Suprapubic skin (tissue), 4 donors: ENCODE measurements around the gene IL1R1. TPM values are rescaled to one million over a fixed set of nuclear protein-coding genes. Genes with fewer than 3 reads are reported as not detected.

Experiments used
- DNase-seq, 2 donors: peaks; one replicate each; pipeline ENCODE4 v3.0.0-alpha.2; 2019; ENCODE audit warnings: low spot score in 2 of 2
- H3K27ac ChIP-seq: fragments of 200-600 bp; sonication (generic); one replicate; pipeline ENCODE4 v1.5.1; 2019
- H3K27me3 ChIP-seq: fragments of 200-600 bp; sonication (generic); one replicate; pipeline ENCODE4 v1.5.1; 2019
- H3K36me3 ChIP-seq: fragments of 200-600 bp; sonication (generic); one replicate; pipeline ENCODE4 v1.5.1; 2019
- H3K4me1 ChIP-seq: fragments of 200-600 bp; sonication (generic); one replicate; pipeline ENCODE4 v1.5.1; 2019
- H3K4me3 ChIP-seq: fragments of 200-600 bp; sonication (generic); one replicate; pipeline ENCODE4 v1.5.1; 2019; ENCODE audit warnings: mild to moderate bottlenecking
- H3K9me3 ChIP-seq: fragments of 200-600 bp; sonication (generic); one replicate; pipeline ENCODE4 v1.5.1; 2019
- EP300 ChIP-seq: sonication (generic); formaldehyde crosslinking; IDR thresholded peaks from one replicate; pipeline ENCODE4 v1.6.1; 2017; ENCODE audit warnings: antibody characterized with exemption
- POLR2A ChIP-seq, 2 donors: fragments of 450-650 bp; IDR thresholded peaks; one replicate each; pipeline ENCODE4 v1.6.1; 2017; ENCODE audit warnings: antibody characterized with exemption in 2 of 2, mild to moderate bottlenecking in 2 of 2, moderate library complexity in 2 of 2
- POLR2AphosphoS5 ChIP-seq, 3 donors: sonication (generic); formaldehyde crosslinking; IDR thresholded peaks; one replicate each; pipeline ENCODE4 v1.6.1; 2017; ENCODE audit warnings: antibody characterized with exemption in 3 of 3
- WGBS: methylation state at CpG from one replicate; pipeline ENCODE4 v1.1.5; 2018; 5-methylcytosine and 5-hydroxymethylcytosine counted together
- total RNA-seq, 4 donors: library from RNA; depleted of rRNA; stranded (reverse); fragments of >200 nt; gene quantifications; one replicate each; pipeline ENCODE4 v1.1.0, GENCODE V29; 2016
- TF ChIP-seq, protein P1 (sequence below), 2 donors: fragments of 200-600 bp in 1 of 2; fragments of 450-650 bp in 1 of 2; sonication (generic) in 1 of 2; IDR thresholded peaks; one replicate each; pipeline ENCODE4 v1.5.1; 2016 to 2019; ENCODE audit warnings: antibody characterized with exemption in 2 of 2, mild to moderate bottlenecking in 1 of 2, moderate library complexity in 1 of 2

The IL1R1 gene
- total RNA-seq, 4 donors from 2014 or later: 52.1 to 90.0 (median 58.8) TPM

DNA sequence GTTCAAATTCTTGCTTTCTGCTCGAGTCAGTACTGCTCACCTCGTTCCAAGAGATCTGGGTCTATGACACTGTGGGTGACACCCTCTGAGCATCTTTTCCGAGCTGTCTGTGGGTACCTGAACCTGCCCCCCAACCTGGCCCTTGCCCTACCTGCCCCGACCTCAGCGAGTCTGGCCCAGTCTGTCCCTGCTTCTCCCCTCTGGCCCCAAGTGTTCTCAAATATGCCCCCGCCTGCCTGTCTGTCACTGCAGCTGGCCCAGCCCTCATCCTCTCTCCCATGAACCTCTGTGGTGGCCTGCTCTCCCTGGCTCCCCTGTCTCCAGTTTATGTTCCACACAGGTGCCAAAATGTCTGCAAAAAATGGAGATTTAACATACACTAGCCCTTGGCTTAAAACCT lies 11.8 kb downstream of the IL1R1 start:
- TF ChIP-seq, protein P1, sequence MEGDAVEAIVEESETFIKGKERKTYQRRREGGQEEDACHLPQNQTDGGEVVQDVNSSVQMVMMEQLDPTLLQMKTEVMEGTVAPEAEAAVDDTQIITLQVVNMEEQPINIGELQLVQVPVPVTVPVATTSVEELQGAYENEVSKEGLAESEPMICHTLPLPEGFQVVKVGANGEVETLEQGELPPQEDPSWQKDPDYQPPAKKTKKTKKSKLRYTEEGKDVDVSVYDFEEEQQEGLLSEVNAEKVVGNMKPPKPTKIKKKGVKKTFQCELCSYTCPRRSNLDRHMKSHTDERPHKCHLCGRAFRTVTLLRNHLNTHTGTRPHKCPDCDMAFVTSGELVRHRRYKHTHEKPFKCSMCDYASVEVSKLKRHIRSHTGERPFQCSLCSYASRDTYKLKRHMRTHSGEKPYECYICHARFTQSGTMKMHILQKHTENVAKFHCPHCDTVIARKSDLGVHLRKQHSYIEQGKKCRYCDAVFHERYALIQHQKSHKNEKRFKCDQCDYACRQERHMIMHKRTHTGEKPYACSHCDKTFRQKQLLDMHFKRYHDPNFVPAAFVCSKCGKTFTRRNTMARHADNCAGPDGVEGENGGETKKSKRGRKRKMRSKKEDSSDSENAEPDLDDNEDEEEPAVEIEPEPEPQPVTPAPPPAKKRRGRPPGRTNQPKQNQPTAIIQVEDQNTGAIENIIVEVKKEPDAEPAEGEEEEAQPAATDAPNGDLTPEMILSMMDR (IDR thresholded peaks at IDR 0.05): no peak
- no peak for TF ChIP-seq POLR2A (IDR thresholded peaks at IDR 0.05)
- TF ChIP-seq POLR2AphosphoS5 (IDR thresholded peaks at IDR 0.05): no peak
- TF ChIP-seq EP300: no peak
- Histone ChIP-seq H3K4me1 (peaks cover 44% of the 10 kb centered on the region), H3K36me3 (peaks cover 40% of the 10 kb centered on the region), H3K27me3 (no peaks in the 10 kb centered on the region), H3K9me3 (no peaks in the 10 kb centered on the region), H3K27ac (peak overlapping the region; percentile 94), H3K4me3 (no peak overlapping the region)
- DNase-seq: no peak
- WGBS: 92% methylated on average over 6 of the region's 6 CpGs

DNA sequence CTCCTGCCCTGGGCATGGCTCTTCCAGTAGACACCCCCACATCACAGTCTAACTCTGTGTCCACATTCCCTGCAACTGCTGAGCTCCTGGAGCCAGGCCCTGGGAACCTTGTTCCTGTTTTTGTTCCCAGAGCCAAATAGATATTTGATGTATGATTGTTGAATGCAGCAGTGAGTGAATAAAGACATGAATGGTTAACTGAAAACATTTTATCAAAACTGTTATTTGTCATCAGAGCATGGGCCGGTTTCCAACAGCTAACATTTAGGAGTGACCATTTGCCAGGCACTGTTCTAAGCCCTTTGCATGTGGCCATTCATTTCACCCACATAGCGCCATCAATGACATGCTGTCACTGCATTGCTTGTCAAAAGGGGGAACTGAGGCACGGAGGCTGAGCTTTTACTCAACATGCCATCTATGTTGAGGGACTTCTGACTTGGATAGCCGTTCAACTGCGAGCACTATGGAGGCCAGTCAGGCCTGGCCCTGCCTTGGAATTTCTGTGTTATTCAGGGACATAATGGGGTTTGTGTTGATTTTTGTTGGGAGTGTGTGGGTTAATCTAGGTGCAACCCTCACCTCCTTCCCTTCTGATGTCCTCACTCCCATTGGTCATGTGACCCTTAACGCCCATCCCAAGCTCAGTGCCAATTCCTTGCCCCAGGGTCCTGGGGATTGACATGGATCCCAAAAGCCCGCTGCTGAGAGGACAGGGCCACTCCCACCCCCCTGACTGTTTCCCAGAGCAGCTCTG lies 12.6 kb downstream of the IL1R1 start:
- Histone ChIP-seq H3K27me3 (no peaks in the 10 kb centered on the region), H3K4me1 (peaks cover 47% of the 10 kb centered on the region), H3K4me3 (peak overlapping the region; percentile 14), H3K36me3 (peaks cover 44% of the 10 kb centered on the region), H3K27ac (peak overlapping the region; percentile 94), H3K9me3 (no peaks in the 10 kb centered on the region)
- no peak for DNase-seq
- TF ChIP-seq, protein P1 (IDR thresholded peaks at IDR 0.05): no peak
- TF ChIP-seq EP300 (no peak), POLR2AphosphoS5 (IDR thresholded peaks at IDR 0.05) (no peak)
- 69% methylated on average over 7 of the region's 7 CpGs for WGBS

DNA sequence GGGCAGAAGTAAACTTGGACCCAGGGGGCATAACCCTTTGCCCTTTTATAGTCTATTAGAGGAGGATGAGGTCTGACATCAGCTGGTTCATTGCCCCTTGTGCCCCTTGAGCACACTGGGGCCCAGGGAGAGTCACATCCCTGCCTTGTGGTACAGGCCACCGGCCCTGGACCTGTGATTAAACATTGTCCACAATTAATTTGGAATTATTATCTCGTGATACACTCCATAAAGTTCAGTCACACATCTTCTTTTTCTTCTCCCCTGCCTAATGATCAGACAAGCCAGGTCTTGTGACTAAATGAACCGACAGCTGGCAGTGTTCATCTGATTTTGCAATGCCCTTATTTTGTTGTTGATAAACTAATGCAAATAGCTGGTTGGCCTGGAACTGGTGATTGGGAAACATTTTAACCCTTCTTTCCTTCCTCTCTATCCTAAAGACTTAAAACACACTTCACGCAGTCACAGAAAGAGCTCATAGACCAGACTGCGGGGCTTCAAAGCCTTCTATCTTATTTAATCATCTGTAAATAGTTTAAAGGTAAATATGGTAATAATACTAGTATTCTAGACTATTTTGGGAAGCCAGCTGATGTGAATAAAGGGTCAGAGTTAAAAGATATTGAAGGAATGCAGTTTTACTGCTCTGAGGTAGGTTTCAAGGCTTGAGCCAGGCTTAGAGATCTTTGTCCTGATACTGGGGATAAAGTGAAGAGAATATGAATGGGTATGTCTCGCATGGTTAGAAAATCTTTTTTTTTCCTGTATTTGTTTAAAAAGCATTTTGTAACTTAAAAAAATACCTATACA lies 13.4 kb downstream of the IL1R1 start:
- no peak for TF ChIP-seq POLR2A (IDR thresholded peaks at IDR 0.05)
- TF ChIP-seq, protein P1 (IDR thresholded peaks at IDR 0.05): no peak
- no peak for TF ChIP-seq EP300
- peak in 2 of 3 donors; percentile 38 to 67 for TF ChIP-seq POLR2AphosphoS5 (IDR thresholded peaks at IDR 0.05)
- Histone ChIP-seq H3K4me1 (peaks cover 47% of the 10 kb centered on the region), H3K9me3 (no peaks in the 10 kb centered on the region), H3K27ac (peak overlapping the region; percentile 94), H3K27me3 (no peaks in the 10 kb centered on the region), H3K36me3 (peaks cover 51% of the 10 kb centered on the region), H3K4me3 (peak overlapping the region; percentile 14)
- no peak for DNase-seq
- 40% methylated on average over 6 of the region's 6 CpGs for WGBS

DNA sequence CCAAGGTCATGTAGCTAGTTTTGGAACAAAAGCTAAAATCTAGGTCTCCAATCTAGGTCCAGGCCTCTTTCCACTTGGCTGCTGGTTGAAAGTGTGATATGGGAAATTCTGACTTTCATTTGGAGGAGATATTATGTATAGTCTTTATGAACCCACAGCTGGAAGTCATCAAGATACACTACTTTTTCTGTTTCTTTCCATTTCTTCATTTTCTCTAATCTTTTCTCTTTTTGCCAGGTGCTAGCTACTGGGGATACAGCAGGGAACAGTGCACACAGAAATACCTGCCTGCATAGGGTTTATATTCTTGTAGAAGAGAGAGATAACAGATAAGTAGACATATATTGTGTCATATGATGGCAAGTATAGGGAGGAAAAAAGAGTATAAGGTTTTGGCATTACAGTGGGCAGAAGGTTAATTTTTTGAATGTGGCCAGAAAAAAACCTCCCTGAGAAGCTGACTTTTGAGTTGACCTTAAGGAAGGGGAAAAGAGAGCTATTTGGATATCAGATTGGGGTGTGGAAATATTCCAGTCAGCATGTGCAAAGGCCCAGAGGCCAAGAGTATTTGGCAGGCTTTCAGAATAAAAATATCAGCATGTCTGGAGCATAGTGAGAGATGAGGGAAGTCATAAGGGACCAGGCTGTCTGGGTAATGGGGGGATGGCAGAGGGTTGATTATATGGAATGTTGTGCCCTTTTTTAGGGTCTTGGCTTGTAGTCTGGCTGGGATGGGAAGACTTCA lies 15.6 kb downstream of the IL1R1 start:
- no peaks in the 10 kb centered on the region for H3K27me3 ChIP-seq
- H3K27ac ChIP-seq: no peak overlapping the region
- TF ChIP-seq POLR2AphosphoS5 (IDR thresholded peaks at IDR 0.05): no peak
- TF ChIP-seq POLR2A (IDR thresholded peaks at IDR 0.05): no peak
- TF ChIP-seq, protein P1 (IDR thresholded peaks at IDR 0.05): no peak
- TF ChIP-seq EP300: no peak
- H3K4me1 ChIP-seq: peaks cover 55% of the 10 kb centered on the region
- no peak for DNase-seq
- H3K4me3 ChIP-seq: no peak overlapping the region
- no peaks in the 10 kb centered on the region for H3K9me3 ChIP-seq
- H3K36me3 ChIP-seq: peaks cover 49% of the 10 kb centered on the region
